Muscle of leg (tissue), 11 donors: ENCODE results near the gene CEACAM6. TPM values are rescaled to one million over a fixed set of nuclear protein-coding genes. Genes with fewer than 3 reads are reported as not detected.
A peak's percentile ranks its signal among the peaks of the same experiment; 100 is the strongest.

ENCODE experiments used
- DNase-seq: peaks from one replicate; pipeline ENCODE4 v3.0.0; 2013
- H3K27ac ChIP-seq: one replicate; pipeline ENCODE4 v1.5.1; 2013; ENCODE audit warnings: mild to moderate bottlenecking, low read length, control low read depth
- H3K27me3 ChIP-seq: one replicate; pipeline ENCODE4 v1.6.1; 2013; ENCODE audit warnings: low read length; ENCODE audit not compliant: control insufficient read depth, insufficient read depth
- H3K36me3 ChIP-seq: one replicate; pipeline ENCODE4 v1.6.1; 2013; ENCODE audit warnings: low read length; ENCODE audit not compliant: control insufficient read depth, insufficient read depth
- H3K4me1 ChIP-seq: one replicate; pipeline ENCODE4 v1.6.1; 2013; ENCODE audit warnings: low read length; ENCODE audit not compliant: control insufficient read depth, insufficient read depth
- H3K4me3 ChIP-seq: one replicate; pipeline ENCODE4 v1.5.1; 2013; ENCODE audit warnings: low read length, control low read depth
- H3K9me3 ChIP-seq: replicated peaks from 2 replicates; pipeline ENCODE4 v1.6.1; 2013; ENCODE audit warnings: low read depth, low read length; ENCODE audit not compliant: control insufficient read depth
- whole genome bisulfite sequencing: methylation state at CpG from one replicate; pipeline ENCODE4 v1.1.5; 2013; ENCODE audit warnings: missing lambda C conversion rate; ENCODE audit not compliant: insufficient coverage; 5-methylcytosine and 5-hydroxymethylcytosine counted together
- polyA plus RNA-seq, 8 donors: library from polyadenylated mRNA; unstranded; fragments of 120-200 nt; gene quantifications; one replicate each; pipeline versions ENCODE4 v1.2.1 to v1.2.3, GENCODE V29; 2013; ENCODE audit warnings: inconsistent platforms in 1 of 8, low replicate concordance in 1 of 8; ENCODE audit not compliant: insufficient read length in 8 of 8, insufficient read depth in 1 of 8
- total RNA-seq: library from RNA; stranded (reverse); fragments of 120-200 nt; gene quantifications from one replicate; pipeline ENCODE4 v1.2.4, GENCODE V29; 2013

Gene CEACAM6
- total and polyA plus RNA-seq, 9 donors: 0.04 to 0.70 (median 0.39) TPM

- H3K27me3 ChIP-seq: no peaks in the 10 kb centered on the region
- no peaks in the 10 kb centered on the region for H3K4me1 ChIP-seq
- H3K9me3 ChIP-seq: no peaks in the 10 kb centered on the region
- H3K36me3 ChIP-seq: no peaks in the 10 kb centered on the region
- 81% methylated on average over 3 of the region's 3 CpGs for WGBS
- DNase-seq: no peak
- H3K27ac ChIP-seq: no peak overlapping the region
- H3K4me3 ChIP-seq: no peak overlapping the region
These were observed 51.8 kb downstream of the CEACAM6 start for GRCh38 chr19:41807176-41807575.

- H3K36me3 ChIP-seq: no peaks in the 10 kb centered on the region
- peak; percentile 24 for DNase-seq
- no peaks in the 10 kb centered on the region for H3K4me1 ChIP-seq
- H3K27ac ChIP-seq: no peak overlapping the region
- H3K4me3 ChIP-seq: no peak overlapping the region
- H3K27me3 ChIP-seq: no peaks in the 10 kb centered on the region
- 63% methylated on average over 14 of the region's 16 CpGs for WGBS
- no peaks in the 10 kb centered on the region for H3K9me3 ChIP-seq
These were observed 53.6 kb downstream of the CEACAM6 start for GRCh38 chr19:41808663-41809566.

- no peak for DNase-seq
- 31% methylated on average over 2 of the region's 4 CpGs for WGBS
- Histone ChIP-seq H3K9me3 (no peaks in the 10 kb centered on the region), H3K27ac (no peak overlapping the region), H3K36me3 (no peaks in the 10 kb centered on the region), H3K4me1 (no peaks in the 10 kb centered on the region), H3K27me3 (no peaks in the 10 kb centered on the region), H3K4me3 (no peak overlapping the region)
These were observed 55.0 kb downstream of the CEACAM6 start for GRCh38 chr19:41810301-41810700.

- H3K36me3 ChIP-seq: no peaks in the 10 kb centered on the region
- 33% methylated on average over 1 of the region's 3 CpGs for WGBS
- H3K27ac ChIP-seq: no peak overlapping the region
- H3K27me3 ChIP-seq: no peaks in the 10 kb centered on the region
- H3K9me3 ChIP-seq: no peaks in the 10 kb centered on the region
- no peak overlapping the region for H3K4me3 ChIP-seq
- DNase-seq: peak; percentile 49
- no peaks in the 10 kb centered on the region for H3K4me1 ChIP-seq
These were observed 55.7 kb downstream of the CEACAM6 start for GRCh38 chr19:41811036-41811435.

- Histone ChIP-seq H3K4me1 (no peaks in the 10 kb centered on the region), H3K4me3 (no peak overlapping the region), H3K9me3 (no peaks in the 10 kb centered on the region), H3K27ac (no peak overlapping the region), H3K27me3 (no peaks in the 10 kb centered on the region), H3K36me3 (no peaks in the 10 kb centered on the region)
- no peak for DNase-seq
- no CpG with 5 or more reads among the region's 3 CpGs for WGBS
These were observed 56.7 kb downstream of the CEACAM6 start for GRCh38 chr19:41811981-41812380.

GRCh38 chr19:41813911-41814310, 58.6 kb downstream of the CEACAM6 start:
- Histone ChIP-seq H3K9me3 (no peaks in the 10 kb centered on the region), H3K4me3 (no peak overlapping the region), H3K4me1 (no peaks in the 10 kb centered on the region), H3K36me3 (no peaks in the 10 kb centered on the region), H3K27ac (no peak overlapping the region), H3K27me3 (no peaks in the 10 kb centered on the region)
- no peak for DNase-seq
- 45% methylated on average over 3 of the region's 4 CpGs for WGBS

GRCh38 chr19:41815301-41815700, 60.0 kb downstream of the CEACAM6 start:
- Histone ChIP-seq H3K4me3 (no peak overlapping the region), H3K4me1 (no peaks in the 10 kb centered on the region), H3K27me3 (no peaks in the 10 kb centered on the region), H3K36me3 (no peaks in the 10 kb centered on the region), H3K9me3 (no peaks in the 10 kb centered on the region), H3K27ac (no peak overlapping the region)
- WGBS: no CpG with 5 or more reads among the region's 4 CpGs
- DNase-seq: no peak

GRCh38 chr19:41816761-41817160, 61.4 kb downstream of the CEACAM6 start:
- no peaks in the 10 kb centered on the region for H3K27me3 ChIP-seq
- peak; percentile 16 for DNase-seq
- H3K9me3 ChIP-seq: no peaks in the 10 kb centered on the region
- WGBS: no CpG with 5 or more reads among the region's 2 CpGs
- H3K36me3 ChIP-seq: no peaks in the 10 kb centered on the region
- no peak overlapping the region for H3K4me3 ChIP-seq
- H3K27ac ChIP-seq: no peak overlapping the region
- H3K4me1 ChIP-seq: no peaks in the 10 kb centered on the region

- Histone ChIP-seq H3K9me3 (no peaks in the 10 kb centered on the region), H3K4me3 (no peak overlapping the region), H3K36me3 (no peaks in the 10 kb centered on the region), H3K27ac (no peak overlapping the region), H3K27me3 (no peaks in the 10 kb centered on the region), H3K4me1 (no peaks in the 10 kb centered on the region)
- 100% methylated on average over 1 of the region's 12 CpGs for WGBS
- no peak for DNase-seq
These were observed 65.8 kb downstream of the CEACAM6 start for GRCh38 chr19:41821003-41821735.
